GM12872 (cell line): Measurements from ENCODE around the gene MORF4L2.

Source experiments
- CTCF ChIP-seq: IDR thresholded peaks from 3 replicates; pipeline ENCODE4 v1.5.1; 2011; ENCODE audit warnings: low read depth, mild to moderate bottlenecking, low read length, moderate library complexity; ENCODE audit not compliant: insufficient read depth

The MORF4L2 gene, protein sequence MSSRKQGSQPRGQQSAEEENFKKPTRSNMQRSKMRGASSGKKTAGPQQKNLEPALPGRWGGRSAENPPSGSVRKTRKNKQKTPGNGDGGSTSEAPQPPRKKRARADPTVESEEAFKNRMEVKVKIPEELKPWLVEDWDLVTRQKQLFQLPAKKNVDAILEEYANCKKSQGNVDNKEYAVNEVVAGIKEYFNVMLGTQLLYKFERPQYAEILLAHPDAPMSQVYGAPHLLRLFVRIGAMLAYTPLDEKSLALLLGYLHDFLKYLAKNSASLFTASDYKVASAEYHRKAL

GRCh38 chrX:103686199-103687072 is at the start of gene MORF4L2:
Gene MORF4L2, minus strand, starts transcription at chrX:103686699. Its CDS starts 9,672 bp downstream, at chrX:103677027.
- no peak for TF ChIP-seq CTCF

DNA sequence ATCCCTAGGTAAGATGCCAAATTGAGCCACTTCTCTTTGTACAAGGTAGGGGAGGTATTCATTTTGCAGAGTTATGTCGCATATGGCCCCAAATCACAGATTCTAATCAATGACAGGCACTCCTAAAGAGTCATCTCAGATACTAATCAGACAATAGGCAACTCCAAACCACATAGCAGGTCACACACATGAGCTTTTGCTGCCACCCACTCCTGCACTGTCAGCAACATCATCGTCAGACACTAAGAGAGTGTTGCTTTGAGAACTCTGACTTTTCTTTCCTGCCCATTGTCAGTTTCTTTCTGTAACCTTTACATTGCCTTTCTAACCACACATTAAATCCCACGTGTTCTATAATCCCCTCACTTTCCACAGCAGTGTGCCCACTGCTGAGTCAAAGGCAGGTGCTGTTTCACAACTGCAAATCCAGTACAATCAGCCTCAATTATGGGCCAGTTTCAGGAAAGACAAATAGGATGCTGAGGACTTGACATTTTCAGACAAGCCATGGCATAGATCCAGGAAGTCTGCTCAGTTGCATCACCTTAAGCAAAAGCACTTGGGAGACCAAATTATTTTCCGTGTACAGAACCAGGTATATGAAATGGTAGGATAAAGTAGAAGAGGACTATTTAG is 47.7 kb upstream of the MORF4L2 start:
- TF ChIP-seq CTCF, result no peak

DNA sequence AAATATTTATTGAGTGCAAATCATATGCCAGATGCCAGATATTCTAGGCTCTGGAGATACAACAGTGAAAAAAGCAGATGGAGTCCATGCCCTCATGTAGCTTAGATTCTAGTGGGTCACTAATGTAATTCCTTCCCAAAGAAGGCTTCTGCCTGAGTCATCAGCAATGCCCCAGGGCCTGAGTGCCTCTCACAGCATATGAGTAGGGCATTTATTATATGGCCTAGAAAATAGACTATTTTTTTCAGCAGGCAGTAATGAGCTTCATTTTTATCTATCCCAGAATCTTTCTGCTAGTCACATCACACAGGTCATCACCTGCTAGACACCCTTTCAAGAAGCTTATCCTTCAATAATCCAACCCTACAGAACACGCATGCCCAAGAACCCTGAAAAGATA is 46.5 kb upstream of the MORF4L2 start:
- no peak for TF ChIP-seq CTCF

DNA sequence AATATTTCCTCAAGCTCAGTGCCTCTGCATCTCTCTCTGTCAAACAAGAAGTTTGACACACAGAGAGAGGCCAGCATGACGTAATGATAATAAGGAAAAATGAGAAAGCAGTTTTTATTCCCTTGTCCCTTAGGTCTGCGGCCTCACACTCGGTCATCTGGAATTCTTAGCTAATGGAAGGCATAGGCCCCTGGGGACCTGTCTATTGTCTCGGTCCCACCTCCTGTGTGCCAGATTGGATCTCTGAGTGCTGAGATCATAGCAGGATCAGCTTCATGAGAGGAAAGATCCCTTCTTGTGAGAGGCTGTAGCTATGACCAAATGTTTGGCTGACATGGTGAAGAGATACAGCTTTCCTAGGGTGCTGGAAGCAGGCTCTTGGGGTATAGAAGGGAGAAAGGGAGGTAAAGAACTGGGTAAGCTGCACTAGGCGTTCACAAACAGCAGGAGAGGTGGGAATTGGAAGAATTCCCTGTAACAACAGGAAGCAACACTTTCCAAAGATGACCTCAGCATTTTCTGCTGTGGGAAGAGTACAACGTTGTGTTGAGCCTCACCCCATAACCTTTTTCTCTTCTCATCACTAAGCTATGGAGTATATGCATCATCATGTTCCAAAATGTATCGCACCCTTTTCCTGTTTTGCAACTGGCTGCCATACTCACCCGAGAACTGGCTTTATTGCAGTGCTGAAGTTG is 44.4 kb upstream of the MORF4L2 start:
- TF ChIP-seq CTCF, result no peak

DNA sequence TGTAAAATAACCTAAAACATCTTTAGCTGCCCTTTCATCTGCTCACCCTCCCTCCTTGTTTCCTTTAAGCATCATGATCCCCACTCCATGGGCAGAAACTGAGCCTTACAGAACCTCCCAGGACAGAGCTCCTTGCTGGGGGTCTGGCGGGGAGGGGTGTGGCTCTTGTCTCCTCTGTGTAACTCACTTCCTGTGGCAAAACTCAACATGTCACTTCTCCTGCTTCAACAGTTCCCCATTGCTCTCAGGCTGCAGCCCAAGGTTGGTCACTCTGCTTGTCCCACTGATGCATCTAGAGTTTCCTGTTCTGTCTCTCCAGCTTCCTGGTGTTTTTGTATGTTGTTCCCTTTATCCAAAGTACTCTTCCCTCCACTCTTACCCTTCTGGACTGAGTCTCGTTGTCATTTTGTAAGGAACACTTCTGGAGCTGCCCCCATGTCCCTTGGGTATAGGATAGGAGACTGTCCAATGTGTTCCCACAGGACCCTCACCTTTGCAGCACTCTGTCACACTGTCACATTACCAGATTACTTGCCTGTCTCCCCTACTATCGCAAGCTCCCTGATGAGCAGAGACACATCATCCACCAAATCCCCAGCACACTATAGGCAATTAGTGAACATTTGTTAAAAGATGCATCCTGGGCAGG is 43.8 kb upstream of the MORF4L2 start:
- no peak for TF ChIP-seq CTCF

- TF ChIP-seq CTCF, result no peak
Measured at GRCh38 chrX:103729015-103729414, 42.5 kb upstream of the MORF4L2 start.

GRCh38 chrX:103727115-103727514 is 40.6 kb upstream of the MORF4L2 start:
- TF ChIP-seq CTCF, result no peak
